ENCODE results near the gene FAT3. TPM values are rescaled to one million over a fixed set of nuclear protein-coding genes. Genes with fewer than 3 reads are reported as not detected.

FAT3 gene
- total and polyA plus RNA-seq, 10 of the 15 experiments (the other 5 are each of a cell fraction or from before 2014, with no cell fraction given): under 0.01 to 0.04 (median 0.01) TPM; not detected in 7

DNA sequence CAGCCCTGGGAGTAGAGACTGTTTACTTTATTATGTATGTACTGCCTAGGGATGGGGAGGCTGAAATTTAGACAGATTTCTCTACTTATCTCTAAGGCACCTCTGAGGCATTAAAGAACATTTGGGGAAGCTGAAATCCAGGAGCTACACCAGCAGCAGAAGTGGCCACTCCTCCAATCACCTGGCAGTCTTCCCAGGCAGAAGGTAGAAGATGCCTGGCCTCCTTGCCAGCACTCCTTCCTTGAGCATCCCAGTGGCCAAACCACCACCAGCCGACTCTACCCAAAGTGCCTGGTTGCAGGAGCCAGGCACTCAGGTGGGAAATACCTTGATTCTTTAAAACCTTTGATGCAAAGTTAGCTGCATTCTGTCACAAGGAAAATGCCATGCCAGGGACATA is 1.9 kb upstream of the FAT3 start:
- no peak for DNase-seq (ENCODE audit: low read depth, low spot score)
- BruUV-seq (replicated peaks): no TSS peak
- Histone ChIP-seq H2AFZ (ENCODE audit: control insufficient read depth, low read depth, low read length) (no peak overlapping the region), H3K27me3 (replicated peaks in 1 of 2; ENCODE audit: control insufficient read depth in 2 of 2, insufficient read depth in 2 of 2, low read length in 1 of 2) (peaks cover 4 to 6% of the 10 kb centered on the region in 2 experiments; a peak in 3 of 4 replicates), H3K36me3 (ENCODE audit: control insufficient read depth in 2 of 2, insufficient read depth in 2 of 2, low read length in 1 of 2) (no peaks in the 10 kb centered on the region), H3K4me2 (ENCODE audit: control insufficient read depth, insufficient read depth) (no peak overlapping the region), H3K27ac (ENCODE audit: control insufficient read depth, insufficient read depth) (no peak overlapping the region), H4K20me1 (ENCODE audit: control insufficient read depth, insufficient read depth) (no peaks in the 10 kb centered on the region), H3K4me1 (ENCODE audit: control insufficient read depth, insufficient read depth, low read length) (no peaks in the 10 kb centered on the region), H3K79me2 (ENCODE audit: control insufficient read depth, insufficient read depth, low read length) (no peaks in the 10 kb centered on the region), H3K9me3 (replicated peaks; ENCODE audit: control insufficient read depth, insufficient read depth, low read length) (no peaks in the 10 kb centered on the region), H3K4me3 (no peak overlapping the region), H3K9ac (ENCODE audit: control insufficient read depth, insufficient read depth, low read length) (no peak overlapping the region)
- CTCF ChIA-PET: no interaction called here
- 0% methylated on average over 1 of the region's 1 CpG for WGBS (ENCODE audit: insufficient coverage, insufficient replicate concordance, low lambda C conversion rate, missing lambda C conversion rate)
- intact Hi-C loops (cut with micrococcal nuclease; ENCODE audit: unreplicated experiment): no loop called here
- RAD21 ChIA-PET (ENCODE audit: unreplicated experiment): no interaction called here
- FAIRE-seq: no peak
- no peak for ATAC-seq
- in situ Hi-C loops (cut with MboI): no loop called here
- SMC1A ChIA-PET (ENCODE audit: uncharacterized antibody, unreplicated experiment): no interaction called here
- POLR2A ChIA-PET: no interaction called here
- TF ChIP-seq, protein P1, sequence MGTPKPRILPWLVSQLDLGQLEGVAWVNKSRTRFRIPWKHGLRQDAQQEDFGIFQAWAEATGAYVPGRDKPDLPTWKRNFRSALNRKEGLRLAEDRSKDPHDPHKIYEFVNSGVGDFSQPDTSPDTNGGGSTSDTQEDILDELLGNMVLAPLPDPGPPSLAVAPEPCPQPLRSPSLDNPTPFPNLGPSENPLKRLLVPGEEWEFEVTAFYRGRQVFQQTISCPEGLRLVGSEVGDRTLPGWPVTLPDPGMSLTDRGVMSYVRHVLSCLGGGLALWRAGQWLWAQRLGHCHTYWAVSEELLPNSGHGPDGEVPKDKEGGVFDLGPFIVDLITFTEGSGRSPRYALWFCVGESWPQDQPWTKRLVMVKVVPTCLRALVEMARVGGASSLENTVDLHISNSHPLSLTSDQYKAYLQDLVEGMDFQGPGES (IDR thresholded peaks at IDR 0.05): no peak
- TF ChIP-seq, protein P2, sequence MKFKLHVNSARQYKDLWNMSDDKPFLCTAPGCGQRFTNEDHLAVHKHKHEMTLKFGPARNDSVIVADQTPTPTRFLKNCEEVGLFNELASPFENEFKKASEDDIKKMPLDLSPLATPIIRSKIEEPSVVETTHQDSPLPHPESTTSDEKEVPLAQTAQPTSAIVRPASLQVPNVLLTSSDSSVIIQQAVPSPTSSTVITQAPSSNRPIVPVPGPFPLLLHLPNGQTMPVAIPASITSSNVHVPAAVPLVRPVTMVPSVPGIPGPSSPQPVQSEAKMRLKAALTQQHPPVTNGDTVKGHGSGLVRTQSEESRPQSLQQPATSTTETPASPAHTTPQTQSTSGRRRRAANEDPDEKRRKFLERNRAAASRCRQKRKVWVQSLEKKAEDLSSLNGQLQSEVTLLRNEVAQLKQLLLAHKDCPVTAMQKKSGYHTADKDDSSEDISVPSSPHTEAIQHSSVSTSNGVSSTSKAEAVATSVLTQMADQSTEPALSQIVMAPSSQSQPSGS (IDR thresholded peaks at IDR 0.05; ENCODE audit: low read length): no peak
- TF ChIP-seq NFYA (IDR thresholded peaks at IDR 0.05; ENCODE audit: borderline replicate concordance, low read depth, low read length) (no peak), JUND (IDR thresholded peaks at IDR 0.05; ENCODE audit: low read depth, low read length) (no peak), GATAD2B (conservative IDR thresholded peaks at IDR 0.05; ENCODE audit: low read depth) (no peak), HCFC1 (IDR thresholded peaks at IDR 0.05; ENCODE audit: low read length) (no peak), RCOR1 (conservative IDR thresholded peaks at IDR 0.05; ENCODE audit: low read depth, low read length) (no peak), PAX5 (IDR thresholded peaks at IDR 0.05; ENCODE audit: borderline replicate concordance, low read depth, low read length) (no peak), FOXK2 (IDR thresholded peaks at IDR 0.05) (no peak), POU2F2 (IDR thresholded peaks at IDR 0.05; ENCODE audit: borderline replicate concordance, low read depth, low read length) (no peak), ZNF274 (IDR thresholded peaks at IDR 0.05; ENCODE audit: insufficient read depth, insufficient read length) (no peak), TARDBP (IDR thresholded peaks at IDR 0.05; ENCODE audit: borderline replicate concordance) (no peak), KAT2A (conservative IDR thresholded peaks at IDR 0.05; ENCODE audit: control insufficient read depth, low read depth, low read length) (no peak), KLF5 (IDR thresholded peaks at IDR 0.05; ENCODE audit: partially characterized antibody) (no peak), EP300 (IDR thresholded peaks at IDR 0.05; ENCODE audit: borderline replicate concordance in 1 of 2, control insufficient read depth in 1 of 2, low read depth in 2 of 2, low read length in 2 of 2) (no peak)
- TF ChIP-seq, protein P3, sequence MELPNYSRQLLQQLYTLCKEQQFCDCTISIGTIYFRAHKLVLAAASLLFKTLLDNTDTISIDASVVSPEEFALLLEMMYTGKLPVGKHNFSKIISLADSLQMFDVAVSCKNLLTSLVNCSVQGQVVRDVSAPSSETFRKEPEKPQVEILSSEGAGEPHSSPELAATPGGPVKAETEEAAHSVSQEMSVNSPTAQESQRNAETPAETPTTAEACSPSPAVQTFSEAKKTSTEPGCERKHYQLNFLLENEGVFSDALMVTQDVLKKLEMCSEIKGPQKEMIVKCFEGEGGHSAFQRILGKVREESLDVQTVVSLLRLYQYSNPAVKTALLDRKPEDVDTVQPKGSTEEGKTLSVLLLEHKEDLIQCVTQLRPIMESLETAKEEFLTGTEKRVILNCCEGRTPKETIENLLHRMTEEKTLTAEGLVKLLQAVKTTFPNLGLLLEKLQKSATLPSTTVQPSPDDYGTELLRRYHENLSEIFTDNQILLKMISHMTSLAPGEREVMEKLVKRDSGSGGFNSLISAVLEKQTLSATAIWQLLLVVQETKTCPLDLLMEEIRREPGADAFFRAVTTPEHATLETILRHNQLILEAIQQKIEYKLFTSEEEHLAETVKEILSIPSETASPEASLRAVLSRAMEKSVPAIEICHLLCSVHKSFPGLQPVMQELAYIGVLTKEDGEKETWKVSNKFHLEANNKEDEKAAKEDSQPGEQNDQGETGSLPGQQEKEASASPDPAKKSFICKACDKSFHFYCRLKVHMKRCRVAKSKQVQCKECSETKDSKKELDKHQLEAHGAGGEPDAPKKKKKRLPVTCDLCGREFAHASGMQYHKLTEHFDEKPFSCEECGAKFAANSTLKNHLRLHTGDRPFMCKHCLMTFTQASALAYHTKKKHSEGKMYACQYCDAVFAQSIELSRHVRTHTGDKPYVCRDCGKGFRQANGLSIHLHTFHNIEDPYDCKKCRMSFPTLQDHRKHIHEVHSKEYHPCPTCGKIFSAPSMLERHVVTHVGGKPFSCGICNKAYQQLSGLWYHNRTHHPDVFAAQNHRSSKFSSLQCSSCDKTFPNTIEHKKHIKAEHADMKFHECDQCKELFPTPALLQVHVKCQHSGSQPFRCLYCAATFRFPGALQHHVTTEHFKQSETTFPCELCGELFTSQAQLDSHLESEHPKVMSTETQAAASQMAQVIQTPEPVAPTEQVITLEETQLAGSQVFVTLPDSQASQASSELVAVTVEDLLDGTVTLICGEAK (IDR thresholded peaks at IDR 0.05; ENCODE audit: borderline replicate concordance): no peak
